Testis (tissue), 2 donors: ENCODE data around the gene AKNA.

Source experiments
- POLR2A ChIP-seq: fragments of 450-650 bp; IDR thresholded peaks from one replicate; pipeline ENCODE4 v1.6.1; 2017; ENCODE audit warnings: antibody characterized with exemption, mild to moderate bottlenecking, moderate library complexity
- TF ChIP-seq, protein P1 (sequence below), 3 experiments: fragments of 450-650 bp in 2 of 3; fragments of 200-600 bp in 1 of 3; sonication (generic) in 1 of 3; IDR thresholded peaks; one replicate each; pipeline ENCODE4 v1.5.1; 2016 to 2019; ENCODE audit warnings: antibody characterized with exemption in 3 of 3, mild to moderate bottlenecking in 2 of 3, moderate library complexity in 1 of 3

DNA sequence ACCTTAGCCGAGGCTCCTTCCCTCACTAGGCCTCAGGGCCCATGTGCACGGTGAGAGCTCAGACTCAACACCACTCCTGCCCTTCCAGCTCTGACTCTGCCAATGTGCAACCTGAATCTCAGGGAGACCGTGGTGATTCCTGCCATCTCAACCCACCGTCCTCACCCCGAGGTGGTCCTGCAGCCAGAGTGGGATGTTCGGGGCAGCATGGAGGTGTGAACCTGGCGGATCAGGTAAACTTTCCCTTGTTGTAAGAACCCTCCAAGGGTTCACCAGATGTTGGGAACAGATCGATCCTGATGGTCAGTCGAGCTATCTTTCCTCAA is 538 bp upstream of the AKNA start:
- TF ChIP-seq, protein P1, sequence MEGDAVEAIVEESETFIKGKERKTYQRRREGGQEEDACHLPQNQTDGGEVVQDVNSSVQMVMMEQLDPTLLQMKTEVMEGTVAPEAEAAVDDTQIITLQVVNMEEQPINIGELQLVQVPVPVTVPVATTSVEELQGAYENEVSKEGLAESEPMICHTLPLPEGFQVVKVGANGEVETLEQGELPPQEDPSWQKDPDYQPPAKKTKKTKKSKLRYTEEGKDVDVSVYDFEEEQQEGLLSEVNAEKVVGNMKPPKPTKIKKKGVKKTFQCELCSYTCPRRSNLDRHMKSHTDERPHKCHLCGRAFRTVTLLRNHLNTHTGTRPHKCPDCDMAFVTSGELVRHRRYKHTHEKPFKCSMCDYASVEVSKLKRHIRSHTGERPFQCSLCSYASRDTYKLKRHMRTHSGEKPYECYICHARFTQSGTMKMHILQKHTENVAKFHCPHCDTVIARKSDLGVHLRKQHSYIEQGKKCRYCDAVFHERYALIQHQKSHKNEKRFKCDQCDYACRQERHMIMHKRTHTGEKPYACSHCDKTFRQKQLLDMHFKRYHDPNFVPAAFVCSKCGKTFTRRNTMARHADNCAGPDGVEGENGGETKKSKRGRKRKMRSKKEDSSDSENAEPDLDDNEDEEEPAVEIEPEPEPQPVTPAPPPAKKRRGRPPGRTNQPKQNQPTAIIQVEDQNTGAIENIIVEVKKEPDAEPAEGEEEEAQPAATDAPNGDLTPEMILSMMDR (IDR thresholded peaks at IDR 0.05): no peak
- TF ChIP-seq POLR2A: no peak
